Hepatocyte (in vitro differentiated cells): Measurements from ENCODE around the gene SLC5A5. TPM values are rescaled to one million over a fixed set of nuclear protein-coding genes. Genes with fewer than 3 reads are reported as not detected.

Experiments used
- DNase-seq: peaks from one replicate; pipeline ENCODE4 v3.0.0-alpha.2; 2016; ENCODE audit warnings: low spot score
- H2AFZ ChIP-seq: fragments of 200-600 bp; sonication (generic); 2 replicates; pipeline ENCODE4 v1.6.0; 2016; ENCODE audit warnings: antibody characterized with exemption, mild to moderate bottlenecking
- H3K27ac ChIP-seq: fragments of 200-600 bp; sonication (generic); 2 replicates; pipeline ENCODE4 v1.5.1; 2016; ENCODE audit warnings: mild to moderate bottlenecking
- H3K27me3 ChIP-seq: fragments of 200-600 bp; sonication (generic); 2 replicates; pipeline ENCODE4 v1.6.1; 2016
- H3K36me3 ChIP-seq: fragments of 200-600 bp; sonication (generic); replicated peaks from 2 replicates; pipeline ENCODE4 v1.5.1; 2016; ENCODE audit warnings: low read depth; ENCODE audit not compliant: insufficient read depth
- H3K4me1 ChIP-seq: fragments of 200-600 bp; sonication (generic); 2 replicates; pipeline ENCODE4 v1.5.1; 2016; ENCODE audit warnings: mild to moderate bottlenecking, moderate library complexity; ENCODE audit not compliant: insufficient read depth
- H3K4me2 ChIP-seq: fragments of 200-600 bp; sonication (generic); 2 replicates; pipeline ENCODE4 v1.6.0; 2016
- H3K4me3 ChIP-seq: fragments of 200-600 bp; sonication (generic); 2 replicates; pipeline ENCODE4 v1.5.1; 2016; ENCODE audit warnings: mild to moderate bottlenecking
- H3K79me2 ChIP-seq: fragments of 200-600 bp; sonication (generic); 2 replicates; pipeline ENCODE4 v1.6.0; 2017; ENCODE audit warnings: mild to moderate bottlenecking
- H3K9me2 ChIP-seq: fragments of 200-600 bp; sonication (generic); replicated peaks from 2 replicates; pipeline ENCODE4 v1.6.0; 2017; ENCODE audit warnings: mild to moderate bottlenecking; ENCODE audit not compliant: insufficient read depth
- H3K9me3 ChIP-seq: fragments of 200-600 bp; sonication (generic); 2 replicates; pipeline ENCODE4 v1.5.1; 2016; ENCODE audit warnings: low read depth, mild to moderate bottlenecking
- H4K20me1 ChIP-seq: fragments of 200-600 bp; sonication (generic); 2 replicates; pipeline ENCODE4 v1.6.0; 2016; ENCODE audit warnings: mild to moderate bottlenecking; ENCODE audit not compliant: insufficient read depth, poor library complexity, severe bottlenecking
- CTCF ChIP-seq: fragments of 200-600 bp; sonication (generic); IDR thresholded peaks from 2 replicates; pipeline ENCODE4 v1.5.1; 2016; ENCODE audit warnings: antibody characterized with exemption, mild to moderate bottlenecking; ENCODE audit not compliant: poor library complexity
- EZH2 ChIP-seq: fragments of 200-600 bp; sonication (generic); IDR thresholded peaks from 2 replicates; pipeline ENCODE4 v1.6.1; 2016; ENCODE audit warnings: antibody characterized with exemption, mild to moderate bottlenecking, borderline replicate concordance
- EZH2phosphoT487 ChIP-seq: fragments of 200-600 bp; sonication (generic); IDR thresholded peaks from one replicate; pipeline ENCODE4 v1.6.1; 2018; ENCODE audit warnings: antibody characterized with exemption, mild to moderate bottlenecking, low read depth, moderate library complexity; ENCODE audit not compliant: unreplicated experiment, severe bottlenecking
- WGBS: methylation state at CpG from one replicate; pipeline ENCODE4 v1.1.6; 2016; ENCODE audit warnings: low lambda C conversion rate; ENCODE audit errors: missing lambda C conversion rate; 5-methylcytosine and 5-hydroxymethylcytosine counted together
- polyA plus RNA-seq: library from polyadenylated mRNA; unstranded; fragments of >200 nt; fragmentation: Nextera tagmentation; extraction: Ambion mirVana; gene quantifications from 2 replicates; pipeline ENCODE4 v1.2.1, GENCODE V29; 2016
- total RNA-seq: library from RNA; depleted of rRNA; stranded (reverse); fragments of >200 nt; gene quantifications from 2 replicates; pipeline ENCODE4 v1.2.3, GENCODE V29; 2014

Gene SLC5A5
- total and polyA plus RNA-seq, 2 experiments from 2014 or later = 0.03 TPM; not detected in 1

- Histone ChIP-seq H4K20me1 (no peaks in the 10 kb centered on the region), H3K9me3 (no peaks in the 10 kb centered on the region), H3K36me3 (no peaks in the 10 kb centered on the region), H3K27ac (no peak overlapping the region), H3K9me2 (no peaks in the 10 kb centered on the region), H3K4me1 (peaks cover 7% of the 10 kb centered on the region), H3K4me2 (peak overlapping the region; percentile 79), H3K4me3 (peak overlapping the region; percentile 53), H3K27me3 (no peaks in the 10 kb centered on the region), H2AFZ (peak overlapping the region; percentile 78), H3K79me2 (peaks cover 13% of the 10 kb centered on the region)
- DNase-seq = peak; percentile 53
- TF ChIP-seq EZH2 = no peak
- no peak for TF ChIP-seq CTCF
- no peak for TF ChIP-seq EZH2phosphoT487
- WGBS = 36% methylated on average over 10 of the region's 14 CpGs
Measured at GRCh38 chr19:17931532-17932191, 59.9 kb downstream of the SLC5A5 start.

- WGBS = under 1% methylated on average over 57 of the region's 64 CpGs
- Histone ChIP-seq H3K4me1 (peaks cover 7% of the 10 kb centered on the region), H3K9me3 (no peaks in the 10 kb centered on the region), H2AFZ (peak within 1 kb of the TSS; percentile 78), H3K4me2 (peak within 1 kb of the TSS; percentile 79), H3K36me3 (no peaks in the 10 kb centered on the region), H3K27ac (peak within 1 kb of the TSS; percentile 86), H3K27me3 (no peaks in the 10 kb centered on the region), H3K79me2 (peaks cover 13% of the 10 kb centered on the region), H3K4me3 (peak within 1 kb of the TSS; percentile 53), H4K20me1 (no peaks in the 10 kb centered on the region), H3K9me2 (no peaks in the 10 kb centered on the region)
- DNase-seq = peak; percentile 96
- TF ChIP-seq EZH2phosphoT487 = no peak
- TF ChIP-seq EZH2 = no peak
- peak; percentile 96 for TF ChIP-seq CTCF
Measured at GRCh38 chr19:17932485-17933338, 61.0 kb downstream of the SLC5A5 start, which contains the start of gene CCDC124. TSS of gene CCDC124 (plus strand) at chr19:17933015. CDS start at chr19:17936421, 3,406 bp downstream.

DNA sequence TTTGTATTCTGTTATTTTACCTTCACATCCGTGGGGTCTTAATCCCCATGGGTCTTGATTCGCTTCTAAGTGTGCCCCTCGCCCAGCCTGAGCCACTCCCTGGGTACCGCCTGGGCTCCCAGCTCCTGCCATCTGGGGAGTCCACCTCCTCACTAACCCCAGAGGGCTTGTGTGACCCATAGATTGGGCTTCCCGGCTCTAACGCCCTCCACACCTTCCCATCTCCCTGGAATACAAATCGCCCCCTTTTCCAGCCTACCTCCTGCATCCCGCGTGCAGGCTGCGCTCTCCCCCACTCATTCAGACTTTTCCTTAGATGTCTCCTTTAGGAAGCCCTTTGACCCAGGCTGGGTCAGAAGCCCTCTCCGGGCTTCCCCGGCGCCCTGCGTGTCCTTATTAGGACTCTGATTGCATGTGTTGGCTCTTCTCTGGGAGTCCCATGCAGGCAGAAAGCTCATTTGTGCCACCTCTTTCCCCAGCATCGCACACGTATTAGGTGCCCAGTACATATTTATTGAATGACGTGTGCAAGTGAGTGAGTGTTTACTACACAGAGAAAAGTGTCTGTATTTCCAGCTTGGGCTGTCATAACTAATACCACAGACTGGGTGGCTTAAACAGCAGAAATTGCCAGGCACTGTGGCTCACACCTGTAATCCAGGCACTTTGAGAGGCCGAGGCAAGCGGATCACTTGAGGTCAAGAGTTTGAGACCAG, 61.8 kb downstream of the SLC5A5 start:
- Histone ChIP-seq H3K79me2 (peaks cover 13% of the 10 kb centered on the region), H3K27me3 (no peaks in the 10 kb centered on the region), H3K27ac (no peak overlapping the region), H2AFZ (peak overlapping the region; percentile 67), H3K9me3 (no peaks in the 10 kb centered on the region), H4K20me1 (no peaks in the 10 kb centered on the region), H3K36me3 (no peaks in the 10 kb centered on the region), H3K4me1 (peaks cover 7% of the 10 kb centered on the region), H3K9me2 (no peaks in the 10 kb centered on the region), H3K4me3 (peak overlapping the region; percentile 53), H3K4me2 (peak overlapping the region; percentile 79)
- 28% methylated on average over 19 of the region's 19 CpGs for WGBS
- TF ChIP-seq CTCF (no peak), EZH2 (no peak), EZH2phosphoT487 (no peak)
- peak; percentile 23 for DNase-seq
